Fibroblast of the aortic adventitia (primary cell): ENCODE measurements around the gene HIBADH. TPM values are rescaled to one million over a fixed set of nuclear protein-coding genes. Genes with fewer than 3 reads are reported as not detected.

Experiments
- DNase-seq: peaks from one replicate; pipeline ENCODE4 v3.0.0-alpha.2; 2010; ENCODE audit warnings: low read depth
- H3K4me3 ChIP-seq: 2 replicates; pipeline ENCODE4 v1.5.1; 2011; ENCODE audit warnings: low read depth, mild to moderate bottlenecking, control low read depth, low read length, moderate library complexity
- CTCF ChIP-seq: IDR thresholded peaks from 2 replicates; pipeline ENCODE4 v1.5.1; 2011; ENCODE audit warnings: mild to moderate bottlenecking, low read length, control low read depth, inconsistent platforms; ENCODE audit not compliant: insufficient read depth
- total RNA-seq: library from RNA; depleted of rRNA; stranded (reverse); fragments of >200 nt; gene quantifications from 2 replicates; pipeline ENCODE4 v1.2.3, GENCODE V29; 2012; ENCODE audit warnings: low replicate concordance

The HIBADH gene
- total RNA-seq, 1 donor: 58.1 TPM

GRCh38 chr7:27670177-27670576 is 7.5 kb upstream of the HIBADH start:
- DNase-seq: no peak
- H3K4me3 ChIP-seq: no peak overlapping the region
- no peak for TF ChIP-seq CTCF

- TF ChIP-seq CTCF: no peak
- DNase-seq: no peak
- no peak overlapping the region for H3K4me3 ChIP-seq
Observed at GRCh38 chr7:27665531-27665930, 2.8 kb upstream of the HIBADH start.

- DNase-seq: no peak
- TF ChIP-seq CTCF: no peak
- no peak overlapping the region for H3K4me3 ChIP-seq
Observed at GRCh38 chr7:27663989-27664331, 1.3 kb upstream of the HIBADH start.

- TF ChIP-seq CTCF: no peak
- peak; percentile 29 for DNase-seq
- peak overlapping the region; percentile 82 for H3K4me3 ChIP-seq
Observed at GRCh38 chr7:27661811-27662489, 733 bp downstream of the HIBADH start.

GRCh38 chr7:27656724-27657123 is 6.0 kb downstream of the HIBADH start:
- no peak for TF ChIP-seq CTCF
- H3K4me3 ChIP-seq: no peak overlapping the region
- DNase-seq: no peak

- H3K4me3 ChIP-seq: no peak overlapping the region
- no peak for DNase-seq
- TF ChIP-seq CTCF: no peak
Observed at GRCh38 chr7:27655184-27655583, 7.5 kb downstream of the HIBADH start.

GRCh38 chr7:27652518-27652917 is 10.2 kb downstream of the HIBADH start:
- DNase-seq: no peak
- H3K4me3 ChIP-seq: no peak overlapping the region
- no peak for TF ChIP-seq CTCF
